DND-41 (cell line): ENCODE data around the gene EIF4EBP2.

Experiments used
- ATAC-seq: fragments of 200-7000 bp; cut with Tn5 transposase; 3 replicates; pipeline ENCODE4 v1.9.1; 2021; ENCODE audit warnings: low read depth; ENCODE audit not compliant: insufficient read depth
- DNase-seq: peaks from one replicate; pipeline ENCODE4 v3.0.0-alpha.2; 2020
- H2AFZ ChIP-seq: 2 replicates; pipeline ENCODE4 v1.6.0; 2012; ENCODE audit warnings: low read depth, low read length
- H3K27ac ChIP-seq: 2 replicates; pipeline ENCODE4 v1.5.1; 2012; ENCODE audit warnings: low read length, inconsistent platforms
- H3K27me3 ChIP-seq: fragments of 200-600 bp; sonication (generic); 2 replicates; pipeline ENCODE4 v1.6.0; 2012; ENCODE audit warnings: low read length, mild to moderate bottlenecking, inconsistent platforms; ENCODE audit not compliant: insufficient read depth, poor library complexity
- H3K36me3 ChIP-seq: 2 replicates; pipeline ENCODE4 v1.5.1; 2012; ENCODE audit warnings: low read length, inconsistent platforms; ENCODE audit not compliant: insufficient read depth
- H3K4me1 ChIP-seq: 2 replicates; pipeline ENCODE4 v1.5.1; 2012; ENCODE audit warnings: mild to moderate bottlenecking, low read length; ENCODE audit not compliant: insufficient read depth
- H3K4me2 ChIP-seq: 2 replicates; pipeline ENCODE4 v1.6.0; 2012; ENCODE audit warnings: mild to moderate bottlenecking, moderate library complexity, low read length, inconsistent platforms; ENCODE audit not compliant: insufficient read depth
- H3K4me3 ChIP-seq, 2 experiments: fragments of 200-600 bp in 1 of 2; shearing (Covaris generic) in 1 of 2; 2 replicates each; pipeline ENCODE4 v1.5.1; 2012 to 2016; ENCODE audit warnings: inconsistent platforms in 2 of 2, low read length in 2 of 2, mild to moderate bottlenecking in 2 of 2, low read depth in 1 of 2, moderate library complexity in 1 of 2
- H3K79me2 ChIP-seq: 2 replicates; pipeline ENCODE4 v1.6.0; 2012; ENCODE audit warnings: low read length, inconsistent platforms; ENCODE audit not compliant: insufficient read depth
- H3K9ac ChIP-seq: 2 replicates; pipeline ENCODE4 v1.6.0; 2012; ENCODE audit warnings: low read depth, mild to moderate bottlenecking, inconsistent platforms, low read length, moderate library complexity
- H3K9me3 ChIP-seq: 2 replicates; pipeline ENCODE4 v1.5.1; 2012; ENCODE audit warnings: low read length, moderate library complexity, mild to moderate bottlenecking, inconsistent platforms; ENCODE audit not compliant: insufficient read depth, severe bottlenecking
- H4K20me1 ChIP-seq: 2 replicates; pipeline ENCODE4 v1.6.0; 2012; ENCODE audit warnings: low read length; ENCODE audit not compliant: insufficient read depth
- EZH2 ChIP-seq: IDR thresholded peaks from 3 replicates; pipeline ENCODE4 v1.6.1; 2012; ENCODE audit warnings: borderline replicate concordance, low read depth, mild to moderate bottlenecking, moderate library complexity, low read length, inconsistent platforms; ENCODE audit not compliant: severe bottlenecking
- TF ChIP-seq, protein P1 (sequence below): IDR thresholded peaks from 2 replicates; pipeline ENCODE4 v1.5.1; 2012; ENCODE audit warnings: borderline replicate concordance, low read length, moderate library complexity, mild to moderate bottlenecking; ENCODE audit not compliant: poor library complexity, severe bottlenecking; ENCODE audit errors: extremely low read depth

Gene EIF4EBP2

DNA sequence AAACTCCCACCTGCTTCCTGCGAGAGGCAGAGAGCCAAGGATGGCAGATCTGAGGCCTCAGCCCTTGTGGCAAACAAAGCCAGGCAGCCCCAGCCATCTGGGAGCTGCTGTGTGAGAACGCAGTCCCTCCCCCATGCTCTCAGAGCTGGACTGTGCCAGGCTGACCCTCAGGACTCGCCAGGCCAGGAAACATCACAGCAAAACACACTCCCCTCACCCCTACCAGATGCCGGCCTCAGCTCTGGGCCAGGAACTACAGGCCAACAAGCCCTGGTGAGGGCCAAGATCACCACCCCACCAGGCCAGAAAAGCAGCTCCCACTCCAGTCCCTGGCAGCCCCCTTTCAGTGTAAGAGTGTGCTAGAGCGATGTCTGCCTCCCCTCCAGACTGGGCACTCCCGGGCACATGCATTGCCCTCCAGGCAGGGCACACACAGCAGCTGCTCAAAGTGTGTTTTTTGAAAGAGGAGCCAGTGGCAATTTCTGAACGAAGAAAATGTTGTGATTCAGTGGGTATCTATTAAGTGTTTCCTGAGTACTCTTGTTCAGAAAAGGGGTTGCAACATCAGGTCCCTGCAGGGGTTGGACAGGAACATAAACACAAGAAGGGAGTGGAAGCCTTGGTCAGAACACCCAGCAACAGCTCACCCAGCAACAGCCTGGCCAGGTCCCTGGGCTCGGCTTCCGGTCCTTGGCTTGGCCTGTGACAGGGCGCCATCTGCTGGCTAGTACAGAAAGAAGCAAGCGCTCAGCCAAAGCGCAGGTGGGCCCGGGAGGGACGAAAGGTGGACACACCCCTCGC lies 39.8 kb upstream of the EIF4EBP2 start:
- no peak overlapping the region for H3K9ac ChIP-seq
- TF ChIP-seq, protein P1, sequence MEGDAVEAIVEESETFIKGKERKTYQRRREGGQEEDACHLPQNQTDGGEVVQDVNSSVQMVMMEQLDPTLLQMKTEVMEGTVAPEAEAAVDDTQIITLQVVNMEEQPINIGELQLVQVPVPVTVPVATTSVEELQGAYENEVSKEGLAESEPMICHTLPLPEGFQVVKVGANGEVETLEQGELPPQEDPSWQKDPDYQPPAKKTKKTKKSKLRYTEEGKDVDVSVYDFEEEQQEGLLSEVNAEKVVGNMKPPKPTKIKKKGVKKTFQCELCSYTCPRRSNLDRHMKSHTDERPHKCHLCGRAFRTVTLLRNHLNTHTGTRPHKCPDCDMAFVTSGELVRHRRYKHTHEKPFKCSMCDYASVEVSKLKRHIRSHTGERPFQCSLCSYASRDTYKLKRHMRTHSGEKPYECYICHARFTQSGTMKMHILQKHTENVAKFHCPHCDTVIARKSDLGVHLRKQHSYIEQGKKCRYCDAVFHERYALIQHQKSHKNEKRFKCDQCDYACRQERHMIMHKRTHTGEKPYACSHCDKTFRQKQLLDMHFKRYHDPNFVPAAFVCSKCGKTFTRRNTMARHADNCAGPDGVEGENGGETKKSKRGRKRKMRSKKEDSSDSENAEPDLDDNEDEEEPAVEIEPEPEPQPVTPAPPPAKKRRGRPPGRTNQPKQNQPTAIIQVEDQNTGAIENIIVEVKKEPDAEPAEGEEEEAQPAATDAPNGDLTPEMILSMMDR, result peak; percentile 93
- no peak for TF ChIP-seq EZH2
- H3K27me3 ChIP-seq, result no peaks in the 10 kb centered on the region
- no peak overlapping the region for H3K4me2 ChIP-seq
- H3K36me3 ChIP-seq, result peaks cover 17% of the 10 kb centered on the region
- ATAC-seq (peak; percentile 98), DNase-seq (peak; percentile 79)
- peak overlapping the region; percentile 57; the same call in 1 of the 2 replicates for H3K27ac ChIP-seq
- H4K20me1 ChIP-seq, result peaks cover 38% of the 10 kb centered on the region
- H2AFZ ChIP-seq, result no peak overlapping the region
- H3K4me1 ChIP-seq, result peaks cover 9% of the 10 kb centered on the region
- H3K9me3 ChIP-seq, result no peaks in the 10 kb centered on the region
- H3K4me3 ChIP-seq, result no peak overlapping the region
- peaks cover 55% of the 10 kb centered on the region for H3K79me2 ChIP-seq

DNA sequence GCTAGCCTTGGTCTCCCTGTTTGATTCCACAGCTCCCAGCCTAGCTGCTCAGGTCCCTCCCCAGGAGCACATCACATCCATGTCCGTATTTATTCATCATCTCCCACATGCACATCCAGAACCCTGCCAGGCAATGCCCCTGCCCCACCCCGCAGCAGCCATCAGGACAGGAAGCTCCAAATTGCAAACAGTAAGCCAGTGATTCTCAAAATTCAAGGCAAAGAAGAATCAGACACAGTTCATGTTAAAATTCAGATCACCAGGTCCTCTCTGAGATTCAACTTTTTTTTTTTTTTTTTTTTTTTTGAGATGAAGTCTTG lies 39.2 kb upstream of the EIF4EBP2 start:
- no peak for TF ChIP-seq EZH2
- TF ChIP-seq, protein P1, result no peak
- no peak overlapping the region for H2AFZ ChIP-seq
- no peak overlapping the region for H3K27ac ChIP-seq
- peaks cover 9% of the 10 kb centered on the region for H3K4me1 ChIP-seq
- H3K4me2 ChIP-seq, result no peak overlapping the region
- DNase-seq, result no peak
- peaks cover 56% of the 10 kb centered on the region for H3K79me2 ChIP-seq
- no peak overlapping the region for H3K9ac ChIP-seq
- H4K20me1 ChIP-seq, result peaks cover 35% of the 10 kb centered on the region
- H3K9me3 ChIP-seq, result no peaks in the 10 kb centered on the region
- H3K4me3 ChIP-seq, result no peak overlapping the region
- no peaks in the 10 kb centered on the region for H3K27me3 ChIP-seq
- H3K36me3 ChIP-seq, result peaks cover 18% of the 10 kb centered on the region
- no peak for ATAC-seq

DNA sequence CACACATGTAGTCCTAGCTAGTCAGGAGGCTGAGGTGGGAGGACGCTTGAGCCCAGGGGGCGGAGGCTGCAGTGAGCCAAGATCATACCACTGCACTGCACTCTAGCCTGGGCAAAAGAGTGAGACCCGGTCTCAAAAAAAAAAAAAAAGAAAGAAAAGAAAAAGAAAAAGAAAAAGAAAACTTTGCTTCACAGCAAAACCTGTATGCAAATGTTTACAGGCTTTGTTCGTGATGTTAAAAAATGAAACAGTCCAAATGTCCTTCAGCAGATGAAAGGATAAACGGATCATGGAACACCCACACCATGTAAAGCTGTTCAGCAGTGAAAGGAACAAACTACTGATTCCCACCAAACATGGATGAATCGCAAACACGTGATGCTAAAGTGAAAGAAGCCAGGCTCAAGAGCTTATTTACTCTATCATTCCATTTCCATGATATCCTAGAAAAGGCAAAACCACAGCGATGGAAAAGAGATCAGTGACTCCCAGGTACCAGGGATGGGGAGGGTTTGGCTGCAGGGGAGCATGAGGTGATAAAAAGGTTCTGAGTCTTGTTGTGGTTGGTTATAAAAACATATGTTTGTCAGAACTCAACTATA lies 36.6 kb upstream of the EIF4EBP2 start:
- Histone ChIP-seq H3K79me2 (peaks cover 51% of the 10 kb centered on the region), H3K36me3 (peaks cover 33% of the 10 kb centered on the region), H3K4me1 (peaks cover 9% of the 10 kb centered on the region), H3K9ac (no peak overlapping the region), H3K4me3 (no peak overlapping the region), H3K27me3 (no peaks in the 10 kb centered on the region), H2AFZ (no peak overlapping the region), H4K20me1 (peaks cover 27% of the 10 kb centered on the region), H3K4me2 (no peak overlapping the region), H3K9me3 (no peaks in the 10 kb centered on the region), H3K27ac (no peak overlapping the region)
- ATAC-seq (no peak), DNase-seq (no peak)
- TF ChIP-seq, protein P1, result no peak
- no peak for TF ChIP-seq EZH2
